HG03457 (cell line): ENCODE measurements around the gene PDGFRB.

Source experiments
- ATAC-seq: cut with Tn5 transposase; IDR thresholded peaks from one replicate; pipeline ENCODE4 v1.9.1; 2021; ENCODE audit warnings: moderate number of reproducible peaks; ENCODE audit not compliant: unreplicated experiment

Gene PDGFRB

GRCh38 chr5:150182774-150183173 lies 27.1 kb upstream of the PDGFRB start:
- ATAC-seq: no peak

GRCh38 chr5:150181766-150182545 lies 26.3 kb upstream of the PDGFRB start:
- ATAC-seq: no peak

- no peak for ATAC-seq
Observed at GRCh38 chr5:150181027-150181426, 25.4 kb upstream of the PDGFRB start.

- no peak for ATAC-seq
Observed at GRCh38 chr5:150180241-150181026, 24.8 kb upstream of the PDGFRB start.

GRCh38 chr5:150179019-150179620 lies 23.5 kb upstream of the PDGFRB start:
- ATAC-seq: no peak

GRCh38 chr5:150178262-150178661 lies 22.6 kb upstream of the PDGFRB start:
- ATAC-seq: no peak

- no peak for ATAC-seq
Observed at GRCh38 chr5:150177721-150178120, 22.1 kb upstream of the PDGFRB start.

GRCh38 chr5:150176745-150177477 lies 21.3 kb upstream of the PDGFRB start:
- no peak for ATAC-seq

- no peak for ATAC-seq
Observed at GRCh38 chr5:150175536-150175935, 19.9 kb upstream of the PDGFRB start.

GRCh38 chr5:150175076-150175475 lies 19.4 kb upstream of the PDGFRB start:
- ATAC-seq: no peak

GRCh38 chr5:150174285-150174684 lies 18.6 kb upstream of the PDGFRB start:
- ATAC-seq: no peak

GRCh38 chr5:150173161-150173560 lies 17.5 kb upstream of the PDGFRB start:
- ATAC-seq: no peak

GRCh38 chr5:150172556-150172955 lies 16.9 kb upstream of the PDGFRB start:
- ATAC-seq: no peak

- ATAC-seq: no peak
Observed at GRCh38 chr5:150172145-150172544, 16.5 kb upstream of the PDGFRB start.

- ATAC-seq: no peak
Observed at GRCh38 chr5:150168864-150169263, 13.2 kb upstream of the PDGFRB start.

- ATAC-seq: no peak
Observed at GRCh38 chr5:150167908-150168307, 12.3 kb upstream of the PDGFRB start.

GRCh38 chr5:150167512-150167850 lies 11.8 kb upstream of the PDGFRB start:
- ATAC-seq: no peak

GRCh38 chr5:150166650-150167511 lies 11.2 kb upstream of the PDGFRB start, which contains the start of gene CDX1:
TSS of gene CDX1 (plus strand) at chr5:150166778. CDS start at chr5:150166877, 99 bp downstream.
- ATAC-seq: no peak

- ATAC-seq: no peak
Observed at GRCh38 chr5:150166037-150166649, 10.5 kb upstream of the PDGFRB start.
